ENCODE results near the gene LRRC4C. TPM values are rescaled to one million over a fixed set of nuclear protein-coding genes. Genes with fewer than 3 reads are reported as not detected.

Gene LRRC4C
- polyA plus RNA-seq, 3 donors = 13.3 to 16.6 (median 16.6) TPM

DNA sequence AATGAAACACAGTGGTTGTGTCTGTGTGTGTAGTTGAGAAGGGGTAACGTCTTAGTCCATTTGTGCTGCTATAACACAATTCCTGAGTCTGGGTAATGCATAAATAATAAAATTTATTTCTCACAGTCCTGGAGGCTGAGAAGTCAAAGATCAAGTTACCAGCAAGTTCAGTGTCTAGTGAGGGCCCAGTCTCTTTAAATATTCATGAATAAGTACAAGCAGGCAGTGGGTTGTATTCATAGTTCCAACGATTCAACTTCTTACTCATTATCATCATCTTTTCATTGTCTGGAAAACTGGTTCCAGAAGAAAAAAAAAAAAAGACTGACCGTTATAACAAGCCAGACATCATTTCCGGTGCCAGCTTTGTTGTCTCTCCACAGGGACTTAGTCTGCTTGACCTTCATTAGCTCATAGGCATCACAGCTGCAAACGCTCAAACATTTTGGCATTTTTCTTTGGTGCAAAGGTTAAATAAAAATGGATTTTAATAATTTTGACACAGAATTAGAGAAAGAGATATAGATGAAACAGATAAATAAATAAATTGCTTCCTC is 1297.5 kb downstream of the LRRC4C start:
- DNase-seq (ENCODE audit: low read depth in 3 of 3, low spot score in 2 of 3) = no peak

- DNase-seq (ENCODE audit: low read depth in 3 of 3, low spot score in 2 of 3) = no peak
Observed at GRCh38 chr11:40160418-40160817, 1299.0 kb downstream of the LRRC4C start.

GRCh38 chr11:40149721-40150120 is 1309.7 kb downstream of the LRRC4C start:
- no peak for DNase-seq (ENCODE audit: low read depth in 3 of 3, low spot score in 2 of 3)

- DNase-seq (ENCODE audit: low read depth in 3 of 3, low spot score in 2 of 3) = no peak
Observed at GRCh38 chr11:40140560-40140959, 1318.9 kb downstream of the LRRC4C start.

GRCh38 chr11:40139536-40139935 is 1319.9 kb downstream of the LRRC4C start:
- DNase-seq (ENCODE audit: low read depth in 3 of 3, low spot score in 2 of 3) = no peak

- no peak for DNase-seq (ENCODE audit: low read depth in 3 of 3, low spot score in 2 of 3)
Observed at GRCh38 chr11:40139066-40139465, 1320.4 kb downstream of the LRRC4C start.

DNA sequence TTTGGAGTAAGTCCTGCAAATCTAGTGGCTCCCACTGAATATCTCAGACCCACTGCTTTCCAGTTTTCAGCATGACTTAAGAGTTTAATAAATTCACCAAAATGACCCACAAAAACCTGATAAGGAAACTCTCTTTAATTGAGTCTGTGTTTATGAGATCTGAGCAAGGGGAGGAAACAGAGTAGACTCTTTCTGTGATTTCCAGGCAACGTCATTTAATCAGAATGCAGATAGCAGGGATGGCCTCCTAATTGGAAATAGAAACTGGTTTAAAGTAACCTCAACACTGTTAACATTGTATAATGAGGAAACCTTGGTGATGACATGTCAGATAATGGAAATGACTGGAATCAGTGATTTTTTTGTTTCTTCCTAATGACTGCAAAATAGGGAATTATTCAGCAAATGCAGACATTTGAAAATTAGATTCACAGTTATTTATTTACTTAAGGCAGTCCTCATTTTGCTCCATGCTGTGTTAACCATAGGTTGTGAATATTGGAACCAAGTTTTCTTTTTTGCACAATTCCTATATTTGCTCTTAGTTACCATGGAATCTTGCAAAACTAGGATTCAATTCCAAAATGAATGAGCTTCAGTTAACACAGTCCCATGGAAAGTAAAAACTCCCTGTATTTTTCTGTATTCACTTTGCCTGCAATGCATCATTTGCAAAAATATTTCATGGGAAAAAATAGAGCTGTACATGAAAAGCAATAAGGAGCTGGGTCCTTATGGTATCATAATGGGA is 1324.5 kb downstream of the LRRC4C start:
- no peak for DNase-seq (ENCODE audit: low read depth in 3 of 3, low spot score in 2 of 3)

DNA sequence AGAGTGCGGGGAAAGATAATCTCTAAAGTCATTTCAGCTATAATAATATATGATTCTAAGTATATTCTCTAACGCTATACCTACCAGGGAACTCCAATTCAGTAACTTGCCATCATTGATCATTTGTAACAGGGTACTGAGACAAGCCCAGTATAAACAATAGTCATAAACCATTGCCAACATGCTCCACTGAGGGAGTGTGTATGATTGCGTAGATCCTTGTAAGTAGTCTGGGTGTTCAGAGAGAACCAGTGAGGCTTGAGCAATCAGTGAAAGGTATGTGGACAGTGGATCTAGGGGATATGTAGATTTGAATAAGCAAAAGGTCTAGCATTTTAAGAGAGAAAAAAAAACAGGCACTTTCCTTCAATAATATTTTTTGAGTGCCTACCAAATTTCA is 1326.0 kb downstream of the LRRC4C start:
- no peak for DNase-seq (ENCODE audit: low read depth in 3 of 3, low spot score in 2 of 3)

DNA sequence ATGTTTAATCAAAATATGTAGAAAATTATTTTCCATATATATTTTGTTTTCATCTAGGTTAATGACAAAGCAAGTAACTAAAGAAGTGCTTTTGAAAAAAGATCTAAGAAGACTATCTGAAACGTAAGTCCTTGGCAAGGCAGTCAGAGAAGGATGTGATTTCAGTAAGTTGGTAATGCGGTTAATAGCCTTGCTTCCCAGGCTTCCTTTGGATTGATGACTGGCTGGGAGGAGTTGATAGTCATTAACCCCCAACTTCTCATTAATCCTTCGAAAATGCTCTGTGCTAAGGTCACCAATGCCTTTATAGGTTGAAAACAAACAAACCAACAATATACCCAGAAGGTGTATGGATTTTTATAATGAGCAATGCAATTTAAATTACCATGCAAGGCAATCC is 1326.5 kb downstream of the LRRC4C start:
- DNase-seq (ENCODE audit: low read depth in 3 of 3, low spot score in 2 of 3) = no peak

DNA sequence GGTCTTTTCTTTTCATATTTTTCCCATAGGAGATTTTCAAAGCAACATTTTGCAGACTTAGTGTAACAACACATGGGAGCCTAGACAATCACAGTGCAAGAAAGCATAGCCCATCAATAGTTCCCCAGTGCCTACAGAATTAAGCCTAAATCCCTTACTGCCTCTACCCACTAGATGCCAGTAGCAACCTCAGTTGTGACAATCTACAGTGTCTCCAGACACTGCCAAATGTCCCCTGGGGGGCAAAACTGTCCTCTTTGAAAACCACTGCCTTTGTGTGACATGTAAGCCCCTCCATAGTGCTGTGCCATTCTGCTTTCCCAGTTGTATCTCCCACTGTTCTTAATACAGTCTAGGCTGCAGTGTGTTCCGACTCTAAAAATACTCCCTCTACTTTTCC is 1329.0 kb downstream of the LRRC4C start:
- DNase-seq (ENCODE audit: low read depth in 3 of 3, low spot score in 2 of 3) = no peak

GRCh38 chr11:40129266-40129665 is 1330.2 kb downstream of the LRRC4C start:
- DNase-seq (ENCODE audit: low read depth in 3 of 3, low spot score in 2 of 3) = no peak

DNA sequence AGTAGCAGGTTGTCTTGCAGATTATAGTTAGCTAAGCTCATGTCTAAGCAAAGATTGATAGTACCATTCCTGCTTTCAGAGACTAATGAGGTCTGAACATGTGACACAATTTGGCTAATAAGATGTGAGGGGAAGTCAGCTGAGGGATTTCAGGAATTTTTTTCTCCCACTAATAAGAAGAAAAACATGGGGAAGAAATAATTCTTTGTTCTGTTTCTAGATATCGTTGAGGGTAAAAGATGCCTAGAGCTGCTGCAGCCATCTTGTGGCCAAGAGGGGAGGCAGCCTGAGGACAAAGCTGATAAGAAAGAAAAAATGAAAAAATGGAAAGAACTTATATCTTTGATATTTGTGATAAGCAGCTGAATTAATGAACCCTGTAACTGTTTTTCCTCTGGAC is 1334.4 kb downstream of the LRRC4C start:
- no peak for DNase-seq (ENCODE audit: low read depth in 3 of 3, low spot score in 2 of 3)

GRCh38 chr11:40119661-40120060 is 1339.8 kb downstream of the LRRC4C start:
- DNase-seq (ENCODE audit: low read depth in 3 of 3, low spot score in 2 of 3) = no peak

DNA sequence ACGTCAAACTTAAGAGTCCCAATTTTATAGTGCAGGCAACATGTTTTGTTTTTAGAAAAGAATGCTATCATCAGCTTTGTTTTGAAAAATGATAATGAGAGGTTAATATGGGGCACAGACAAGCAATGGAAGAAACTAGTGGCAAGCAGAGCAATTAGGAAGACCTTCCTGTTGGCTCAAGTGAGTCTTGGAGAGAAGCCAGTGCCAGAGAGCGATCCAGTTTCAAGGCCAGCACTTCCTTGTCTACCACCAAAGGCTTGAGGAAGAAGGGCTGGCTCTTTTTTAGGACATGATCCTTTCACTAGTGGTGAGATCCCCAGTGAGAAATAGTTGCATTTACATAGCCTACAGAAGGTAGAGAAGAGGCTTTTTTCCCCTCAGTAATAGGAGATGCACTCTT is 1340.7 kb downstream of the LRRC4C start:
- DNase-seq (ENCODE audit: low read depth in 3 of 3, low spot score in 2 of 3) = no peak

GRCh38 chr11:40118026-40118425 is 1341.4 kb downstream of the LRRC4C start:
- no peak for DNase-seq (ENCODE audit: low read depth in 3 of 3, low spot score in 2 of 3)

DNA sequence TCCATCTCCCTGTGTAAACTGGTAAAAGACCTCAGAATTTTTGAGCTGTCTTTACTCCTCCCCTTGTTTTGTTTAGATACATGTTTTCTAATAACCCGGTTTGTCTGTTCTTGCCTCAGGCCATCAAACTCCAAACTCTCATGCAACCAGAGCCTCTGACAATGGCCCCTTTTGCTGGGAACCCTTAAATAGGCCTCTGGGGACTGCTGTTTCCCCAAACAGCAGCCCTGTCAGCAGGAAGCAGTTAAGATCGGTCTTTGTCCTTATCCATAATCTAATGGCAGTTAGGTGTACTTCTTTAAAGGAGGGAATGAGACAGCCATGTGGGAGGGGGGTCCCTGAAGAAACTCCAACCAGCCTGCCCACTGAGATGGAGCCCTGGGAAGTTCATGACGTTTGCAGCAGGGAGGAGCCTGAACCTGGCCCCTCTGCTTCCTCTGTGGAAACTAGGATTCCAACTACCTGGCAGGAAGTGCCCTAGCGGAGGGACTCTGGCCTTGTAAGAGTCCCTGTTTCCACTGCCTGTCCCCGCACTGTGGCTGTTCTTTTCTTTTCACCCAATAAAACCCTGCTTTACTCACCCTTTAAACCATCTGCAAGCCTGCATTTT is 1354.4 kb downstream of the LRRC4C start:
- DNase-seq (ENCODE audit: low read depth in 3 of 3, low spot score in 2 of 3) = no peak

DNA sequence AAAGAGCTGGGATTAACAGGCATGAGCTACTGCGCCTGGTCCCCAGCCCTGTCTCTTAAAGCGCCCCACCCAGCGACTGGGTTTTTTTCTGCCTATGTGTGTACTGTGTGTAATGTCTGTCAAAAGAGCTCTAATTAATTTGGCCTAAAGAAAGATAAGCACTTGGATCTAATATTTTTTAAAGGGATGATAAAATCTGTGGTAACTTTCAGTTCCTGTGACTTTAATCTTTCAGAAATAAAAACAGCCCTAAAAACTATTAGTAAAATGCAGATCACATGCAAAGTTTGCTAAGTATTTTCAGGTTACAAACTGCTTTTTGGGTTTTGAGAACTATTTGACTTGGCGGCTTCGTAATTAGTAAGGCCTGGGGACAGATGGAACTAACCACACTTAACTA is 1358.7 kb downstream of the LRRC4C start:
- no peak for DNase-seq (ENCODE audit: low read depth in 3 of 3, low spot score in 2 of 3)

DNA sequence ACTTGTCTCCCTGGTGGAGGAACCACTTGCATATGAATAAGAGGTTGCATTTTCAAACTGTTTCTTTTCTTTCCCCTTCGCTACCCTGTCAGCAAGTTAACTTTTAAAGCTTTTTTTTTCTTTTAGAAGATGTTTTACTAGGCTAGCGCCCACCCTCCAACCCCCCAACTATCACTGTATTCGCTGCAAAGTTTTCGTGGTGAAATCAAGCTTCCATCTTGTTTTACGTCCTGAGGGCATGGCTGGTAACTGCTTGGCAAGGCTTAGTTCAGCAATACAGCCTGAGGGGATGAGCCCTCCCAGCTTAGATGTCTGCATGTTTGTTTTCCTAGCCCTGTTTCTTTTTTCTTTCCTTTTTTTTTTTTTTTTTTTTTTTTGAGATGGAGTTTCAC is 1359.3 kb downstream of the LRRC4C start:
- no peak for DNase-seq (ENCODE audit: low read depth in 3 of 3, low spot score in 2 of 3)

DNA sequence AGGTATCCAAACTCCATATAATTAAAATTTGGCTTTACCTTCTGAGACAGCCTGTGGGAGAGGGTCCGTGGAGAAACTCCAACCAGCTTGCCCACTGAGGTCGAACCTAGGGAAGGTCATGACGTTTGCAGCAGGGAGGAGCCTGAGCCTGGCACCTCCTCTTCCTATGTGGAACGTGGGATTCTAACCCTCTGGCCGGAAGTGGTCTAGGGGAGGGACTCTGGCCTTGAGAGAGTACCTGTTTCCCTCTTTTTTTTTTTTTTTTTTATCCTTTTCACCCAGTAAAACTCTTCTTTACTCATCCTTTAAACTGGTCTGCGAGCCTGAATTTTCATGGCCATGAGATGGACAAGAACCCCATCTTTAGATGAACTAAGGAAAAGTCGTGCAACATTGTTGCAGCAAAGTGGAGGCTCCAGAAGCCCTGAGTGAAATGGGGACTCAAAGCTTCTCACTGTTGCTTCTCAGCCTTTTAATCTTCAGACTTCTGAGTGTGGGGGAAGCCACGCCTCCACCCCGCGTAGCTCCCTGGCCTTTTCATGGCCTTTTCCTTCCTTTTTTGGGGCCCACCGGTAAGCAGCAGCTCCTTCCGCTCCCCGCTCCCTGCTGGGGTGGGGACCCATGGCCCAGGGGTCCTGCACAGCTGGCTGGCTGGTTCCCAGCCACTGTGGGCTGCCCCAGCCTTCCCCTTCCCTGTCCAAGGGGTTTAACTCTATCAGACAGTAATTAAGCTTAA is 1359.9 kb downstream of the LRRC4C start:
- DNase-seq (ENCODE audit: low read depth in 3 of 3, low spot score in 2 of 3) = no peak

GRCh38 chr11:40095446-40095845 is 1364.0 kb downstream of the LRRC4C start:
- no peak for DNase-seq (ENCODE audit: low read depth in 3 of 3, low spot score in 2 of 3)

GRCh38 chr11:40094954-40095353 is 1364.5 kb downstream of the LRRC4C start:
- no peak for DNase-seq (ENCODE audit: low read depth in 3 of 3, low spot score in 2 of 3)

- DNase-seq (ENCODE audit: low read depth in 3 of 3, low spot score in 2 of 3) = no peak
Observed at GRCh38 chr11:40080434-40080833, 1379.0 kb downstream of the LRRC4C start.
